Osteoblast (primary cell): ENCODE measurements around the gene DCAF10. TPM values are rescaled to one million over a fixed set of nuclear protein-coding genes. Genes with fewer than 3 reads are reported as not detected.

Experiments
- DNase-seq: peaks from one replicate; pipeline ENCODE4 v3.0.0; 2011; ENCODE audit warnings: low spot score, mixed read lengths; ENCODE audit not compliant: insufficient read length; ENCODE audit errors: missing footprints
- H2AFZ ChIP-seq: 2 replicates; pipeline ENCODE4 v1.6.0; 2011; ENCODE audit warnings: mild to moderate bottlenecking, low read length
- H3K27ac ChIP-seq: 2 replicates; pipeline ENCODE4 v1.5.1; 2011; ENCODE audit warnings: mild to moderate bottlenecking, low read depth, low read length, moderate library complexity
- H3K27me3 ChIP-seq: 2 replicates; pipeline ENCODE4 v1.6.0; 2012; ENCODE audit warnings: mild to moderate bottlenecking, control low read depth, inconsistent platforms, low read length, moderate library complexity; ENCODE audit not compliant: insufficient read depth
- H3K36me3 ChIP-seq: 2 replicates; pipeline ENCODE4 v1.5.1; 2011; ENCODE audit warnings: mild to moderate bottlenecking, low read length, control low read depth, moderate library complexity; ENCODE audit not compliant: insufficient read depth
- H3K4me1 ChIP-seq: 2 replicates; pipeline ENCODE4 v1.5.1; 2011; ENCODE audit warnings: mild to moderate bottlenecking, low read length, control low read depth, moderate library complexity; ENCODE audit not compliant: insufficient read depth
- H3K4me2 ChIP-seq: 2 replicates; pipeline ENCODE4 v1.6.0; 2011; ENCODE audit warnings: mild to moderate bottlenecking, low read length; ENCODE audit not compliant: insufficient read depth
- H3K4me3 ChIP-seq: fragments of 200-600 bp; sonication (generic); 3 replicates; pipeline ENCODE4 v1.5.1; 2012; ENCODE audit warnings: mild to moderate bottlenecking, low read length, inconsistent platforms; ENCODE audit not compliant: insufficient read depth
- H3K79me2 ChIP-seq: 2 replicates; pipeline ENCODE4 v1.6.0; 2012; ENCODE audit warnings: mild to moderate bottlenecking, low read length, control low read depth, inconsistent platforms; ENCODE audit not compliant: insufficient read depth
- H3K9me3 ChIP-seq: 2 replicates; pipeline ENCODE4 v1.5.1; 2011; ENCODE audit warnings: low read depth, low read length, control low read depth
- H4K20me1 ChIP-seq: 2 replicates; pipeline ENCODE4 v1.6.0; 2012; ENCODE audit warnings: mild to moderate bottlenecking, low read length, control low read depth; ENCODE audit not compliant: insufficient read depth
- total RNA-seq: library from RNA; depleted of rRNA; stranded (reverse); fragments of >200 nt; gene quantifications from 2 replicates; pipeline ENCODE4 v1.2.3, GENCODE V29; 2012
- TF ChIP-seq, protein P1 (sequence below): IDR thresholded peaks from 2 replicates; pipeline ENCODE4 v1.5.1; 2011; ENCODE audit warnings: mild to moderate bottlenecking, low read depth, low read length, moderate library complexity; ENCODE audit errors: extremely low read depth

Gene DCAF10
- total RNA-seq, 1 donor: 30.4 TPM

DNA sequence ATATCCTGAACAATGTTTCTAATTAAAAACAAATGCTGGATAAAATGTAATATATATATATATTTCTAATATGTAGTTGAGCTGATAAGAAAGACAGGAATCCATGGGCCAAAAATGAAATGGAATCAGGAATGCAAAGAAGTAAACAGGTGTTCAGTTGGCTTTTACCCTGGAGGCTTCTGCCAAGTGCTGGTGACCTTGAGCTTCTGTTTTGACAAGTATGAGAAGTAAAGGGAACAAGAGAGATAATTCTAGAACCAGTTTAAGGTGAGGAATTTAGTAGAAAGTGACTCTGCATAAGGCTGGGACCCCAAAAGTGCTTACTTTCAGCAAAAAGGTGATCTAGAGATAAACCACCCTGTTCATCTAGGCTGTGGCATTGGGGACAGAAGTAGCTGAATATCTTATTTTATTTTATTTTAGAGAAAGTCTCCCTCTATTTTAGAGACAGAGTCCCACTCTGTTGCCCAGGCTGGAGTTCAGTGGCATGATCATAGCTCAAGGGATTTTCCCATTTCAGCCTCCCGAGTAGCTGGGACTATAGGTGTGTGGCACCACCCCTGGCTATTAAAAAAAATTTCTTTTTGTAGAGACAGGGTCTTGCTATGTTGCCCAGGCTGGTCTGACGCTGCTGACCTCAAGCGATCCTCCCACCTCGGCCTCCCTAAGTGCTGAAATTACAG is 27.0 kb downstream of the DCAF10 start:
- no peak for DNase-seq
- TF ChIP-seq, protein P1, sequence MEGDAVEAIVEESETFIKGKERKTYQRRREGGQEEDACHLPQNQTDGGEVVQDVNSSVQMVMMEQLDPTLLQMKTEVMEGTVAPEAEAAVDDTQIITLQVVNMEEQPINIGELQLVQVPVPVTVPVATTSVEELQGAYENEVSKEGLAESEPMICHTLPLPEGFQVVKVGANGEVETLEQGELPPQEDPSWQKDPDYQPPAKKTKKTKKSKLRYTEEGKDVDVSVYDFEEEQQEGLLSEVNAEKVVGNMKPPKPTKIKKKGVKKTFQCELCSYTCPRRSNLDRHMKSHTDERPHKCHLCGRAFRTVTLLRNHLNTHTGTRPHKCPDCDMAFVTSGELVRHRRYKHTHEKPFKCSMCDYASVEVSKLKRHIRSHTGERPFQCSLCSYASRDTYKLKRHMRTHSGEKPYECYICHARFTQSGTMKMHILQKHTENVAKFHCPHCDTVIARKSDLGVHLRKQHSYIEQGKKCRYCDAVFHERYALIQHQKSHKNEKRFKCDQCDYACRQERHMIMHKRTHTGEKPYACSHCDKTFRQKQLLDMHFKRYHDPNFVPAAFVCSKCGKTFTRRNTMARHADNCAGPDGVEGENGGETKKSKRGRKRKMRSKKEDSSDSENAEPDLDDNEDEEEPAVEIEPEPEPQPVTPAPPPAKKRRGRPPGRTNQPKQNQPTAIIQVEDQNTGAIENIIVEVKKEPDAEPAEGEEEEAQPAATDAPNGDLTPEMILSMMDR: no peak
- Histone ChIP-seq H3K9me3 (no peaks in the 10 kb centered on the region), H2AFZ (no peak overlapping the region), H3K79me2 (peaks cover 12% of the 10 kb centered on the region), H3K4me3 (no peak overlapping the region), H4K20me1 (peaks cover 4% of the 10 kb centered on the region), H3K4me2 (no peak overlapping the region), H3K36me3 (peaks cover 45% of the 10 kb centered on the region), H3K27ac (no peak overlapping the region), H3K27me3 (no peaks in the 10 kb centered on the region), H3K4me1 (no peaks in the 10 kb centered on the region)

DNA sequence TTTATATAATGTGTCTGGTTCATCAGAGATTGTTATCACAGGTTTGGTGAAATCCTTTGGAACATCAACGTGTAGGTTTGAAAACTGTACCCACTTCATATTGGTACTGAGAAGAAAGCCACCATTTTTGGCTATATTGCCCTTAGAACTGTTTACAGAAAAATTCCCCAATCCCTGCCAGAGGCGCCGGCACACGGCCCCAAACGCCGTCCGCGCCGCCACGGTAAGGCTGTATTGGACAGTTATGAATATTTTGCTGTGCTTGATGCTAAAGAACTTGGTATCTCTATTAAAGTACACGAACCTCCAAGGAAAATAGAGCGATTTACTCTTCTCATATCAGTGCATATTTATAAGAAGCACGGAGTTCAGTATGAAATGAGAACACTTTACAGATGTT is 35.2 kb downstream of the DCAF10 start:
- TF ChIP-seq, protein P1: no peak
- no peak for DNase-seq
- H4K20me1 ChIP-seq: peaks cover 5% of the 10 kb centered on the region

GRCh38 chr9:37836386-37836785 is 35.8 kb downstream of the DCAF10 start:
- Histone ChIP-seq H3K9me3 (no peaks in the 10 kb centered on the region), H3K79me2 (peaks cover 15% of the 10 kb centered on the region), H4K20me1 (peaks cover 7% of the 10 kb centered on the region), H3K36me3 (peaks cover 5% of the 10 kb centered on the region), H3K4me1 (peaks cover 17% of the 10 kb centered on the region), H3K4me3 (no peak overlapping the region), H3K4me2 (no peak overlapping the region), H3K27ac (no peak overlapping the region), H2AFZ (no peak overlapping the region), H3K27me3 (no peaks in the 10 kb centered on the region)
- DNase-seq: no peak
- TF ChIP-seq, protein P1: no peak

More for the DNA sequence above, 35.2 kb downstream of the DCAF10 start:
- Histone ChIP-seq H3K27me3 (no peaks in the 10 kb centered on the region), H3K4me3 (no peak overlapping the region), H2AFZ (no peak overlapping the region), H3K79me2 (peaks cover 12% of the 10 kb centered on the region), H3K4me2 (no peak overlapping the region), H3K4me1 (peaks cover 13% of the 10 kb centered on the region), H3K9me3 (no peaks in the 10 kb centered on the region), H3K27ac (no peak overlapping the region), H3K36me3 (peaks cover 5% of the 10 kb centered on the region)

- Histone ChIP-seq H3K27me3 (no peaks in the 10 kb centered on the region), H3K4me1 (peaks cover 17% of the 10 kb centered on the region), H4K20me1 (peaks cover 7% of the 10 kb centered on the region), H2AFZ (no peak overlapping the region), H3K4me2 (no peak overlapping the region), H3K79me2 (peaks cover 16% of the 10 kb centered on the region), H3K36me3 (peaks cover 7% of the 10 kb centered on the region), H3K4me3 (no peak overlapping the region), H3K9me3 (no peaks in the 10 kb centered on the region), H3K27ac (peak overlapping the region; percentile 54)
- DNase-seq: no peak
- TF ChIP-seq, protein P1: no peak
Observed at GRCh38 chr9:37839496-37840461, 39.2 kb downstream of the DCAF10 start.
